Measurements from ENCODE around the gene SMAP1.

The SMAP1 gene

GRCh38 chr6:70903665-70904452 is 236.2 kb downstream of the SMAP1 start:
- no peak for DNase-seq

DNA sequence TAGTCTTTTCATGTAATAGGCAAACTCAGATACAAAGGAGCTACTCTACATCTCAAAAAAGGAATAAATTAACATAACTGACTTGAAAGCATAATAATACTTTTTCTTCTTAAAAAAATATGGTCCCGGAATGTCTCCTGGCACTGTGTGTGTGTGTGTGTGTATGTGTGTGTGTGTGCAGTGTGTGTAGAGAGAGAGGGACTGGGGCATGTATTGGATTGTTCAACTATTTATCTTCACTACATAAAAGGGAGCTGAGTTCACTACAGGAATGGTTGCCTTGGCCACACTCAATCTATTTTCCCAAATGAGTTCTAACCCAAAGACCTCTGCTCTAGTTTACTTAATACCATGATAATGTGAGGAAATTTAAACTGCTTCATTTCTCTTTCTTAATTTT is 238.1 kb downstream of the SMAP1 start:
- no peak for DNase-seq

All from left hindlimb (tissue), 1 donor.